GM12864 (cell line): ENCODE measurements around the gene RELT.

Experiments used
- DNase-seq: peaks from one replicate; pipeline ENCODE4 v3.0.0-alpha.2; 2011; ENCODE audit warnings: low read depth
- H3K4me3 ChIP-seq: 2 replicates; pipeline ENCODE4 v1.5.1; 2011; ENCODE audit warnings: mild to moderate bottlenecking, low read depth, low read length, control low read depth
- TF ChIP-seq, protein P1 (sequence below): IDR thresholded peaks from 2 replicates; pipeline ENCODE4 v1.5.1; 2011; ENCODE audit warnings: low read depth, mild to moderate bottlenecking, moderate library complexity, low read length, control low read depth, inconsistent platforms; ENCODE audit errors: missing control alignments

RELT gene

DNA sequence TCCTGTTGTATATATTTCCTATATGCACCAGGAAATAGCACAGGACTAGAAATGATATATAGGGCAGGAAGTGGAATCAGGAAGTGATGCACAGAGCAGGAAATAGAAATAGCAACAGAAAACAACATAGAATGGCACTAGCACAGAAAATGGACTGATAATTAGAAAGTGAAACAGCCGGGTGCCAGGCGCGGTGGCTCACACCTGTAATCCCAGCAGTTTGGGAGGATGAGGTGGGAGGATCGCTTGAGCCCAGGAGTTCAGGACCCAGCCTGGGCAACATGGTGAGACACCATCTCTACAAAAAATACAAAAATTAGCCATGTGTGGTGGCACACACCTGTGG, 10.0 kb upstream of the RELT start:
- TF ChIP-seq, protein P1, sequence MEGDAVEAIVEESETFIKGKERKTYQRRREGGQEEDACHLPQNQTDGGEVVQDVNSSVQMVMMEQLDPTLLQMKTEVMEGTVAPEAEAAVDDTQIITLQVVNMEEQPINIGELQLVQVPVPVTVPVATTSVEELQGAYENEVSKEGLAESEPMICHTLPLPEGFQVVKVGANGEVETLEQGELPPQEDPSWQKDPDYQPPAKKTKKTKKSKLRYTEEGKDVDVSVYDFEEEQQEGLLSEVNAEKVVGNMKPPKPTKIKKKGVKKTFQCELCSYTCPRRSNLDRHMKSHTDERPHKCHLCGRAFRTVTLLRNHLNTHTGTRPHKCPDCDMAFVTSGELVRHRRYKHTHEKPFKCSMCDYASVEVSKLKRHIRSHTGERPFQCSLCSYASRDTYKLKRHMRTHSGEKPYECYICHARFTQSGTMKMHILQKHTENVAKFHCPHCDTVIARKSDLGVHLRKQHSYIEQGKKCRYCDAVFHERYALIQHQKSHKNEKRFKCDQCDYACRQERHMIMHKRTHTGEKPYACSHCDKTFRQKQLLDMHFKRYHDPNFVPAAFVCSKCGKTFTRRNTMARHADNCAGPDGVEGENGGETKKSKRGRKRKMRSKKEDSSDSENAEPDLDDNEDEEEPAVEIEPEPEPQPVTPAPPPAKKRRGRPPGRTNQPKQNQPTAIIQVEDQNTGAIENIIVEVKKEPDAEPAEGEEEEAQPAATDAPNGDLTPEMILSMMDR: no peak
- no peak overlapping the region for H3K4me3 ChIP-seq
- no peak for DNase-seq

DNA sequence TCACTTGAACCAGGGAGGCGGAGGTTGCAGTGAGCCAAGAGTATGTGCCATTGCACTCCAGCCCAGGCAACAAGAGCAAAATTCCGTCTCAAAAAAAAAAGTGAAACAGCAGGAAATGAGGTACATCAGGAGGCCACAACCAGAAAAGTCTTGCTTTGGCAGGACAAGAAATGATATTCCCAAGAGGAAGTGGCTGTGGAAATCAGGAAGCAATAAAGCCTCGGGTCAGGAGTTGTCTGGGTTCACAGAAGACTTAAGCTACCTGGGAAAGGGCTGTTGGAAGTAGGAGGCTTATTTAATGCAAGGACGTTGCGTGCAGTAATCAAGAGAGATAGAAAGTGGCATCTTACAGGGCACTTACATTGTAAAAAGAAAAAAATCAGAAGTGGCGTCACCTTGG, 9.2 kb upstream of the RELT start:
- DNase-seq: no peak
- TF ChIP-seq, protein P1: no peak
- H3K4me3 ChIP-seq: no peak overlapping the region

DNA sequence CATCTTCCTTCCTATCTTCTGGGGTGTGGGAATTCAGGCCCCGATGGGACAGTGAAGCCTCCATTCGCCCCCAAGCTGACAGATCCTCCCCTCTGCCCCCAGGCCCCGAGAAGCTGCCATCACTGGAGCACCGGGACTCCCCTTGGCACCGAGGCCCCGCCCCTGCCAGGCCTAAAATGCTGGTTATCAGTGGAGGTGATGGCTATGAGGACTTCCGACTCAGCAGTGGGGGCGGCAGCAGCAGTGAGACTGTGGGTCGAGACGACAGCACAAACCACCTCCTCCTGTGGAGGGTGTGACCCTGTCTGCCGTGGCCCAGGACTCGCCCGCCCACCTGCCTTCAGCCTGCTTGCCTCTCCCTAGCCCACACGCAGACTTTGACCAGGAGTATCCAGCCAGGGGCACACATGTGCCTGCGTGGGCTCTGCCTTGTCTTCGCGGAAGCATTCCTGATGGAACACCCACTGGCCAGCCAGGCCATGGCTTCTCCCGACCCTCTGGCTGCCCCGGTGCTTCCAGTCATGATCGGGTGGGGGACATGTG, 8.6 kb upstream of the RELT start:
- TF ChIP-seq, protein P1: no peak
- no peak for DNase-seq
- no peak overlapping the region for H3K4me3 ChIP-seq

DNA sequence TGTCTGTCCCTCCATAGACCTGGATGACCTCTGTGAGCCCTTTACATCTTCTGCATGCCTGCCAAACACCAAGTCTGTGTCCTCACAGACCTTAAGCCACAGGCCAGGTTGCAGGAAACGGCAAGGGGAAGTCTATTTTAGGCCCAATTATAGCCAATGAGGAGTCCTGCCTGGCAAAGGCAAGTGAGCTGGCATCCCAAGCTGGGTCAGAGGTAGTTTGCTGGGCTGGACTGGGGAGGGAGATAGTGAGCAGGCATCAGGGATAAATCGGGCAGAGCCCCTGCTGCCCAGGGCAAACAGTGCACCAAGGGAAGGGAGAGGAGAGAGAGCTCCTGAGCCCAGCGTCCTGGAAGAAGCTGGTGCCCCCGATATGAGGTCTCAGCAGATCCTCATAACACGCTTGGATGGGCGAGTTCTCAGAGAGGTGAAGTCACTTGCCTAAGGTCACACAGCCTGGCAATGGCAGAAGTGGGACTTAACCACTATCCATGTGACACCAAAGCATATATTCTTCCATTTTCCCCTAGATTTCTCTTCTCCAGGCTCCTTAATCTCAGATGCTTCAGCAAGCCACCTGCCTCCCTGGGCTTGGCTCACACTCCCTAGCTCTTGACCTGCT, 3.7 kb upstream of the RELT start:
- DNase-seq: no peak
- H3K4me3 ChIP-seq: no peak overlapping the region
- TF ChIP-seq, protein P1: no peak

DNA sequence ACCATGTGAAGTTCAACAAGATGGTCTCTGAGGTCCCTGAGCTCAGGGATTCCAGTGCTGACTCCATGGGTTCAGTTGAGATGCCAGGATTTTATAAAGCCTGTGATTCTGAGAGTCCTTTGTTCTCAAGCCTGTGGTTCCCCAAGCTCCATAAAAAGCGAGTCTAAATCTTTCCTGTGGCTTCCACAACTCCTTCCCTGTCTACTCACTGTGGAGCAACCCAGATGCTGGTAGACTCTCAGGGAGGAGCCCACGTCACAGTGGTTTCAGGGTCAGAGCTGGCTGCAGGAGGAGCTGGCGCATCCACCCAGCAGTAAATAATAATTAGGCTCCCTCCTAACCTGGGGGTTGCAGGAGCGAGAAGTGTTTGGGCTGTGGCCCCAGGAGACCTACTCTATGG, 2.0 kb upstream of the RELT start:
- DNase-seq: no peak
- TF ChIP-seq, protein P1: no peak
- no peak overlapping the region for H3K4me3 ChIP-seq

DNA sequence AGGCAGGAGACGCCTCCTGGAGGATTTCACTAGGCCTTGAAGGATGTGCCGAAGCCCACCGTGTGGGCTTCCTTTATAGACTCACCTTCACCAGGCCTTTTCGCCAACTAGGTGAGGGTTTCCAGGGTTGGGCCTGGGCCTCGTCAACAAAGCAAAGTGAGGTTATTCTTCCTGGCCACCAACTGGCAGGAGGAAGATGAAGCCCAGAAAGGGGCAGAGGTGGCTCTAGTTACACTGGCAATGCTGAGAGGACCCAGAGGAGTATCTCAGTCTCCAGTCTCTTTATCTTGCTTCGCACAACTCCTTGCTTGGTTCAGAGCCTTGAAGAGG, 404 bp upstream of the RELT start:
- no peak for DNase-seq
- no peak overlapping the region for H3K4me3 ChIP-seq
- TF ChIP-seq, protein P1: no peak
